ENCODE measurements around the gene REEP1.

DNA sequence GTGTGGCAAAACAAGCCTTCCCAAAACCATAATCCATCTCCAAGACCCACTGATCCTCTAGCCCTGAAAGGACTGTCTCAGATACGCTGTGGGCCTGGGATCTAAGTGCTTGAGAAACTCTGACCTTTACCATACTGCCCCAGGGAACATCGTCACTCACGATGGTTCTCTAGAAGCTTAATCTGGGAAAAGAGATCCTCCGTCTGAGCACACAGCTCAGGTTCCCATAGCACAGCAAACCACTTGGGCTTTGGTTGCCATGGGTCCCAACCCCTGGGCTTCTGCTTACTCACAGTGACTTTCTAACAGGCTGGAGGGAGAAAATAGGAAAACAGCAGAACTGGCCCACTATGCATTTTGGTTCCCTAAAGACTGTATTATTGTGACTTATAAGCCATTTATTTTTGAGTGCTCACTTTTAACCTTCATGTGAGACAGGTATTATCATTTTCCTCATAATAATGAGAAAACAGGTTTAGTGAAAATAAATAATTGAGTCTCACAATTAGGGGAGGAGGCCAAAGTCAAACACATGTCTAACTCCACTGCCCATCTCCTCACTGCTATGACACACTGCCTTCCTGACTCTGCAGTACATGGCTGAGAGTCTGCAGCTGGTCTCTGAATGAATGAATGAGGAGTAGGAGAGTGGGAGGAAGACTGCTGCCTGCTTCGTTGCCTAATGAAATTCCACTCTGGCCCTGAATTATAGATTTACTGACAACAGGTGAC, 46.7 kb downstream of the REEP1 start:
- TF ChIP-seq GATA2 (IDR thresholded peaks at IDR 0.05; ENCODE audit: low read depth, low read length) (no peak), GATA3 (IDR thresholded peaks at IDR 0.05; ENCODE audit: low read depth, low read length) (no peak)

All from SH-SY5Y (cell line).